Liver (tissue), 9 donors: ENCODE results near the gene HEATR3. TPM values are rescaled to one million over a fixed set of nuclear protein-coding genes. Genes with fewer than 3 reads are reported as not detected.

Experiments used
- DNase-seq: peaks from one replicate; pipeline ENCODE4 v3.0.0-alpha.2; 2017; ENCODE audit warnings: low spot score
- H3K27ac ChIP-seq, 2 donors: one replicate each; pipeline ENCODE4 v1.7.0; 2013; ENCODE audit warnings: inconsistent platforms in 2 of 2, low read length in 2 of 2, control low read depth in 1 of 2, low read depth in 1 of 2, mild to moderate bottlenecking in 1 of 2
- H3K27me3 ChIP-seq, 4 donors: one replicate each; pipeline versions ENCODE4 v1.6.1 to v1.7.0; 2013; ENCODE audit warnings: low read length in 3 of 4, inconsistent platforms in 1 of 4, mild to moderate bottlenecking in 1 of 4, moderate library complexity in 1 of 4; ENCODE audit not compliant: control insufficient read depth in 4 of 4, insufficient read depth in 4 of 4
- H3K36me3 ChIP-seq, 4 donors: one replicate each; pipeline versions ENCODE4 v1.6.1 to v1.7.0; 2013; ENCODE audit warnings: low read length in 3 of 4, mild to moderate bottlenecking in 3 of 4, low read depth in 1 of 4, moderate library complexity in 1 of 4; ENCODE audit not compliant: control insufficient read depth in 4 of 4, insufficient read depth in 3 of 4
- H3K4me1 ChIP-seq, 4 donors: one replicate each; pipeline versions ENCODE4 v1.6.1 to v1.7.0; 2013; ENCODE audit warnings: low read length in 3 of 4, mild to moderate bottlenecking in 3 of 4, moderate library complexity in 1 of 4; ENCODE audit not compliant: control insufficient read depth in 4 of 4, insufficient read depth in 4 of 4
- H3K4me3 ChIP-seq, 3 donors: one replicate each; pipeline versions ENCODE4 v1.6.1 to v1.7.0; 2013; ENCODE audit warnings: low read length in 3 of 3, control low read depth in 1 of 3, low read depth in 1 of 3, mild to moderate bottlenecking in 1 of 3
- H3K9ac ChIP-seq, 2 donors: one replicate each; pipeline ENCODE4 v1.7.0; 2013; ENCODE audit warnings: low read length in 2 of 2, mild to moderate bottlenecking in 2 of 2, moderate library complexity in 2 of 2, control low read depth in 1 of 2, low read depth in 1 of 2
- H3K9me3 ChIP-seq, 4 donors: one replicate each; pipeline versions ENCODE4 v1.6.1 to v1.7.0; 2013; ENCODE audit warnings: low read length in 3 of 4; ENCODE audit not compliant: control insufficient read depth in 4 of 4
- ATF3 ChIP-seq: IDR thresholded peaks from 2 replicates; pipeline ENCODE4 v1.6.1; 2016; ENCODE audit warnings: antibody characterized with exemption
- FOXA1 ChIP-seq: IDR thresholded peaks from 2 replicates; pipeline ENCODE4 v1.6.1; 2016; ENCODE audit warnings: antibody characterized with exemption
- FOXA2 ChIP-seq: IDR thresholded peaks from 2 replicates; pipeline ENCODE4 v1.6.1; 2016; ENCODE audit warnings: antibody characterized with exemption
- GABPA ChIP-seq, 2 donors: IDR thresholded peaks in 1 of 2; conservative IDR thresholded peaks in 1 of 2; 2 replicates each; pipeline ENCODE4 v1.6.1; 2016; ENCODE audit warnings: antibody characterized with exemption in 2 of 2, mild to moderate bottlenecking in 1 of 2, moderate library complexity in 1 of 2
- HNF4A ChIP-seq, 2 donors: conservative IDR thresholded peaks; 2 replicates each; pipeline ENCODE4 v1.6.1; 2016; ENCODE audit warnings: antibody characterized with exemption in 2 of 2, mild to moderate bottlenecking in 2 of 2
- HNF4G ChIP-seq: IDR thresholded peaks from 2 replicates; pipeline ENCODE4 v1.6.1; 2016; ENCODE audit warnings: antibody characterized with exemption
- JUND ChIP-seq, 2 donors: IDR thresholded peaks; 2 replicates each; pipeline ENCODE4 v1.6.1; 2016; ENCODE audit warnings: antibody characterized with exemption in 2 of 2
- NR2F2 ChIP-seq: IDR thresholded peaks from 2 replicates; pipeline ENCODE4 v1.6.1; 2016; ENCODE audit warnings: antibody characterized with exemption
- RAD21 ChIP-seq, 2 donors: IDR thresholded peaks; 2 replicates each; pipeline ENCODE4 v1.6.1; 2016; ENCODE audit warnings: antibody characterized with exemption in 2 of 2, mild to moderate bottlenecking in 2 of 2
- RXRA ChIP-seq, 2 donors: IDR thresholded peaks; 2 replicates each; pipeline ENCODE4 v1.6.1; 2017 to 2018; ENCODE audit warnings: antibody characterized with exemption in 2 of 2, mild to moderate bottlenecking in 1 of 2
- SP1 ChIP-seq: IDR thresholded peaks from 2 replicates; pipeline ENCODE4 v1.6.1; 2018; ENCODE audit warnings: antibody characterized with exemption, mild to moderate bottlenecking
- TAF1 ChIP-seq: conservative IDR thresholded peaks from 2 replicates; pipeline ENCODE4 v1.6.1; 2016; ENCODE audit warnings: antibody characterized with exemption, mild to moderate bottlenecking
- YY1 ChIP-seq: IDR thresholded peaks from 2 replicates; pipeline ENCODE4 v1.6.1; 2016; ENCODE audit warnings: antibody characterized with exemption, mild to moderate bottlenecking
- ZBTB33 ChIP-seq: IDR thresholded peaks from 2 replicates; pipeline ENCODE4 v1.6.1; 2016; ENCODE audit warnings: antibody characterized with exemption
- WGBS: extraction: QIAGEN DNeasy Blood & Tissue Kit; methylation state at CpG from one replicate; pipeline ENCODE4 v1.1.7; 2013; 5-methylcytosine and 5-hydroxymethylcytosine counted together
- polyA plus RNA-seq, 2 donors: library from polyadenylated mRNA; stranded (reverse) in 1 of 2; unstranded in 1 of 2; fragments of 200-250 nt in 1 of 2; fragments of >200 nt in 1 of 2; fragmentation: Nextera tagmentation in 1 of 2; extraction: Ambion mirVana in 1 of 2; gene quantifications; one replicate each; pipeline versions ENCODE4 v1.2.1 to v1.2.3, GENCODE V29; 2013 to 2015
- total RNA-seq, 2 donors: library from RNA; depleted of rRNA; stranded (reverse); fragments of >200 nt; gene quantifications; one replicate each; pipeline ENCODE4 v1.2.3, GENCODE V29; 2014
- donor health status: healthy.
- donor health status: healthy.
- donor health status: healthy.
- donor health status: healthy.
- donor health status: healthy.

The HEATR3 gene
- total and polyA plus RNA-seq, 4 donors = 3.8 to 24.3 (median 9.7) TPM

- Histone ChIP-seq H3K27me3 (no peaks in the 10 kb centered on the region), H3K9me3 (no peaks in the 10 kb centered on the region), H3K4me3 (no peak overlapping the region), H3K4me1 (no peaks in the 10 kb centered on the region), H3K36me3 (peaks cover 2 to 44% (median 36%) of the 10 kb centered on the region in 4 donors), H3K27ac (no peak overlapping the region), H3K9ac (no peak overlapping the region)
- TF ChIP-seq TAF1 = no peak
- no peak for TF ChIP-seq HNF4A (conservative IDR thresholded peaks at IDR 0.05)
- no peak for TF ChIP-seq FOXA1
- no peak for TF ChIP-seq JUND (IDR thresholded peaks at IDR 0.05)
- TF ChIP-seq HNF4G = no peak
- TF ChIP-seq SP1 = no peak
- no peak for TF ChIP-seq ZBTB33
- no peak for TF ChIP-seq ATF3
- no peak for TF ChIP-seq YY1
- no peak for TF ChIP-seq RAD21 (IDR thresholded peaks at IDR 0.05)
- 97% methylated on average over 7 of the region's 7 CpGs for WGBS
- DNase-seq = no peak
Observed at GRCh38 chr16:50081428-50082018, 15.8 kb downstream of the HEATR3 start.

GRCh38 chr16:50083996-50084395 lies 18.2 kb downstream of the HEATR3 start:
- WGBS = 94% methylated on average over 8 of the region's 8 CpGs
- Histone ChIP-seq H3K4me3 (no peak overlapping the region), H3K9me3 (no peaks in the 10 kb centered on the region), H3K27me3 (no peaks in the 10 kb centered on the region), H3K27ac (no peak overlapping the region), H3K36me3 (peaks cover 0 to 51% (median 43%) of the 10 kb centered on the region in 4 donors), H3K4me1 (no peaks in the 10 kb centered on the region), H3K9ac (no peak overlapping the region)
- TF ChIP-seq FOXA2 (no peak), JUND (IDR thresholded peaks at IDR 0.05) (no peak)
- no peak for DNase-seq

GRCh38 chr16:50086176-50086575 lies 20.4 kb downstream of the HEATR3 start:
- H3K27ac ChIP-seq = no peak overlapping the region
- no peak for TF ChIP-seq ATF3
- no peak for TF ChIP-seq RAD21 (IDR thresholded peaks at IDR 0.05)
- no peak for TF ChIP-seq GABPA (IDR thresholded peaks at IDR 0.05 in 1 of 2, conservative IDR thresholded peaks at IDR 0.05 in 1 of 2)
- TF ChIP-seq RXRA (IDR thresholded peaks at IDR 0.05) = no peak
- no peak for TF ChIP-seq HNF4A (conservative IDR thresholded peaks at IDR 0.05)
- TF ChIP-seq YY1 = no peak
- no peak for TF ChIP-seq NR2F2
- TF ChIP-seq JUND (IDR thresholded peaks at IDR 0.05) = no peak
- H3K4me3 ChIP-seq = no peak overlapping the region
- 96% methylated on average over 6 of the region's 6 CpGs for WGBS
- no peaks in the 10 kb centered on the region for H3K4me1 ChIP-seq
- peaks cover 3 to 39% (median 34%) of the 10 kb centered on the region in 4 donors for H3K36me3 ChIP-seq
- H3K9ac ChIP-seq = no peak overlapping the region
- no peak for DNase-seq
- H3K9me3 ChIP-seq = no peaks in the 10 kb centered on the region
- no peaks in the 10 kb centered on the region for H3K27me3 ChIP-seq
